NK-92 (cell line): ENCODE results near the gene PTCHD1.

Experiments used
- DNase-seq: peaks from one replicate; lab custom pipeline; 2025; ENCODE audit not compliant: unreplicated experiment; lab: John Stamatoyannopoulos, UW

PTCHD1 gene

DNA sequence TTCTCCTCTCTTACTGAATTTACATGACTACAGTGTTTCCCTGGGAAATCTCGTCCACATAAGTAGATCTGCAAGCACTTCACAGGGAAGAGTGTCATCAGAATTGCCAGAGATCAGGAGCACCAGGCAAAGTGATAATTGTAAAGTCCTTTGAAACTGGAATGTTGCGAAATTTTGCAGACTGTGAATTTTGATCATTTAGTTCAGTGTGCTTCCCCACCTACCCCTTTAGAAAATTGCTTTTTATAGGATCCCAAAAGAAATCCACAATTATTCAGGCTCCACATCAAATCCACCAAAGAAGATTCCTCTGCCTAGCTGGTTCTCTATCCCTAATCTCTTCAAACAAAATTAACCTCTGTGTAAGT lies 10.2 kb downstream of the PTCHD1 start:
- DNase-seq, result no peak

- DNase-seq, result no peak
Observed at GRCh38 chrX:23356189-23356588, 21.5 kb downstream of the PTCHD1 start.

GRCh38 chrX:23364416-23364815 lies 29.8 kb downstream of the PTCHD1 start:
- DNase-seq, result no peak

GRCh38 chrX:23365541-23365940 lies 30.9 kb downstream of the PTCHD1 start:
- DNase-seq, result no peak

DNA sequence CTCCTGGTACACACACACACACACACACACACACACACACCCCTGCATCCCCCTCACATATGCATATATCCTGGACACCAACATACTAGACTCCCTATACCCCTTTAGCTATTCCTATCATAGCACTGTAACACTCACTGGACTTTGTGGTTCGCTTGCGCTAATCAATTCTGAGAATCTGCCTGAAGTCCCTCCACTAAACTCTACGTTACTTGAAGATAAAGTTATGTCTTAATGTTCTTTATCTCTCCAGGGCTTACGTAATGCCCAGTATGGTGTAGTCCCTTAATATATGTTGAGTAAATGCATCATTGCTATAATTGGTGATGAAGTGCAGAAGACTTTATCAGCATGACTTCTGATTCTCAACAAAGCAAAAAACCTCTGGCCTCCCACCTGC lies 32.3 kb downstream of the PTCHD1 start:
- no peak for DNase-seq

DNA sequence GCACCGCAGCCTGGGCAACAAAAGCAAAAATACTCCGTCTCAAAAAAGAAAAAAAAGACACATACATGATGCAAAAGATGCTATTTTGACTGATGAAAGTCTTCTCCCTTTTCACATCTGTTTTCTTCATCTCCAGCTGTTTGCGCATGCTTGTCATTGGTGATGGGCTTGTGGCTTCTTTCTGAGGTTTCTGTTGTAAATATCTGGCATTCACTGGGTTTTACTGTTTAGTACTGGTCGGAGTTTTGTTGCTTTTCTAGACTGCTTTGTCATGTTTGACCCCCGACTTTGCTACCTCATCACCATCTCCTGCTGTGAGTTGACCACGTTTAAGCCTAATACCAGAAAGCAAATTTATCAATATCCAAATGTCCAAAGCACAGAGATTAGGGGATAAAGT lies 34.4 kb downstream of the PTCHD1 start:
- DNase-seq, result no peak

GRCh38 chrX:23372220-23372902 lies 37.7 kb downstream of the PTCHD1 start:
- DNase-seq, result no peak

DNA sequence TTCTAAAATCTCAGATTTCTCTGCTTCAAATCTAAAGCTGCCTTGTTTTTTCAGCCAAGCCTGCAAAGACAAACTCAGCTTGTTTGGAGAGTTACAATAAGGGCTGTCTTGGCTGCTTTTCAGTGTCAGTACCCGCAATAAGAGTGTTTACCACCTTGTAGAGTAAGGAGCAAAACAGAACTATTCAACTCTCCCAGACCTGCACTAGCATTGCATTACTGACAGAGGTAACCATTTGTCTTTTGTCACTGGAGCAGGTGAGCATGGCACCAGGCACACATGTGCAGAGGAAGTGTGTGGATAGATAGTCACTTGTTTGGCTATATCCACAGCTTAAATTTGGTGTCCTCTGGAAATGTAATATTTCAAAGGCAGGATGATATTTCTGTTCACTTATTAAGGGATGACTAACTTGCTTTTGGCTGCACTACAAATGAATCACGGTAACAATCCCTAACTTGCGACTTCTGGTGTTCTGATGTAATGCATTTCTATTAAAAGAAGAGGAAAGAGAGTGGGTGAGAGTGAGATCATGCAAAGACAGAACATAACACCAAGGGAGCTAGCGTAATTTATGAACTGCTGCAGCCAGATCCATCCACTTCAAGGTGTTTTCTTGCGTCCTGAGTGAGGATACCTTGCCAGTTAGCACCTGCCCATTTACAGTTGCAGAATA lies 38.6 kb downstream of the PTCHD1 start:
- DNase-seq, result no peak

GRCh38 chrX:23374291-23374690 lies 39.6 kb downstream of the PTCHD1 start:
- no peak for DNase-seq

GRCh38 chrX:23376581-23376980 lies 41.9 kb downstream of the PTCHD1 start:
- no peak for DNase-seq

GRCh38 chrX:23380581-23380980 lies 45.9 kb downstream of the PTCHD1 start:
- DNase-seq, result no peak

- no peak for DNase-seq
Observed at GRCh38 chrX:23381099-23382087, 46.7 kb downstream of the PTCHD1 start.

GRCh38 chrX:23382572-23382971 lies 47.9 kb downstream of the PTCHD1 start:
- no peak for DNase-seq

GRCh38 chrX:23383411-23383810 lies 48.8 kb downstream of the PTCHD1 start:
- no peak for DNase-seq

- DNase-seq, result no peak
Observed at GRCh38 chrX:23385242-23385641, 50.6 kb downstream of the PTCHD1 start.

DNA sequence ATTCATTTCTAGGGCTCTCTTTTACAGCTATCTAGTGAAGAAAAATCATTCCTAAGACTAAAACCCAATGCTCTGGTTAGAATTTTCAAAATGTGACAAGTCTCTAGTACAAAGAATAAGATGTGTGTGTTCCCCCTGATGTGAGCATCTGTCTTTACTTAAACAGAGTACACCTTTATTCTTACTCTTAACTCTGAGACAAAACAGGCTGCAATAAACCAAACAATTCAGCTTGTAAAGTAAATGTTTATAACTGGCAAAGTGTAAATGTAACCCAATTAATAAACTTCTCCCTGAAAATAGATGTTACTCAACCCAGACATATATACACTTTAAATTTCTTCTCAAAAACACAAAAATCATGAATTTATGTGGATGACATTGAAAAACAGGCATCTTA lies 51.6 kb downstream of the PTCHD1 start:
- DNase-seq, result no peak

DNA sequence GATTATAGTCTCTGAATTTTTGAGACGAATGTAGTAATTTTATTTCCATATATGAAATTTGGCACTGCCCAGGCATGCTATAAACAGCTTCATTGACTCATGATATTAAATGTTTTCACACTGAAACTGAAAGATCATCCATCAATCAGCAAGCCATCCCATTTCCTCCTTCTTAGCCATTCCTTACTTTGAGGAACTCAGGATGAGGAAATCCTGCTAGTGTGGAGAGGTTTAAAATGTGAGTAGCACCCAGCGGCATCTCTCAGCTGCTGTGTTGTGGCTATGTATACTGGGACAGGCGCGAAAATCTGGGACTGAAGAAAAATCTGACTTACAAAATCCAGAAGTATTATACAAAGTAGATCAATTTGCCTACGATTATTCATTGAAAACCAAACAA lies 52.1 kb downstream of the PTCHD1 start:
- DNase-seq, result no peak

DNA sequence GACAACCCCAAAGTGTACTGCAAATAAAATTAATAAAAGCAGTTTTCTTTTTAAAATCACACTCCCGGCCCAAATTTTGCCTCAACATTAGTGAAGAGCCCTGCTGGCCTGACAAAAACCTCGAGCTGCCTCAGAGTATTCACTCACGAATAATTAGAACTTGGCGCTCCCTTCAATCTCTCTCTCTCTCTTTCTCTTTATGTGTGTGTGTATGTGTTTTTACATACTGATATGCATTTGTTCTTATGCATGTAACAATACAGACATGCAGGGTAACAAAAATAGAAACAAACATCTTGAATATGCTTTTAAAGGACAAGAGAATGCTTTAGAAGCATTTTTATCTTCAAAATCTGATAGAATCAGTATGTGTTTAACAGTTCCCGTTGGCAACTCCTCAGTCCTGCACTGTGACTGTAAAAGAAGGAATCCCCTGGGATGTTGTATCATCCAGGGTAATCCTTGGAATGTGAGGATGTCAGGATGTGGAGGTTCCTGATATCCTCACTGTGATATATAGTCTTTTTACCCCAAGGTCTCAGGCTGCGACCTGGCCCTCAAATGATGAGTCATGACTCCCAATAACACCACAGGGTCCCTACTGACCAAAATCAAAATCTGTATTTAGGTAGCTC lies 53.0 kb downstream of the PTCHD1 start:
- DNase-seq, result no peak

GRCh38 chrX:23389196-23389792 lies 54.6 kb downstream of the PTCHD1 start:
- DNase-seq, result no peak

DNA sequence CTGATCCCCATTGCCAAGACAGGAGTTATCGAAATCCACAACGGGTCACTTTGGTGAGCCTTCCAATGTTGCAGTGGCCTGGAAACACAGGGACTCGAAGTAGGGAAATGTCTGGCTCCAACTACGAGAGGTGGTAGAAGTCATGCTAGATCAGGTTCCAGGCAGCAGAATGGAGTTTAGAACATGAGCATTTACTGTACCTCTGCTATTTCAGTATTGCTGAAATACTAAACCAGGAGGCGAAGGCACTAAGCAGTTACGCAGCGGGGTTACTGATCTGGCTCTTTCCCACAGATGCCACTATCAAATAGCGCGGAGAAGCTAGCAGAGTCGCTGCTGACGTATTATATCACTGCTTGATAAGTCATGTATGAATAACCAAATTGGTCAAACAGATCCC lies 56.3 kb downstream of the PTCHD1 start:
- DNase-seq, result no peak

GRCh38 chrX:23392195-23392594 lies 57.5 kb downstream of the PTCHD1 start:
- DNase-seq, result no peak
